Right ventricle myocardium inferior (tissue), 1 donor: ENCODE results near the gene KLHL22. TPM values are rescaled to one million over a fixed set of nuclear protein-coding genes. Genes with fewer than 3 reads are reported as not detected.
"Not testable (repeated sequence)": the region's sequence is repeated elsewhere in the genome, so short reads cannot be mapped to it uniquely, and the experiment has no call there.

ENCODE experiments used
- ATAC-seq: fragments of 200-7000 bp; cut with Tn5 transposase; one replicate; pipeline ENCODE4 v1.9.1; 2020; ENCODE audit warnings: mild to moderate bottlenecking, moderate library complexity
- DNase-seq: peaks from one replicate; pipeline ENCODE4 v3.0.0; 2021; ENCODE audit errors: missing footprints
- intact Hi-C: fragments of 100-400 bp; cut with DNase I; formaldehyde crosslinking; loops from one replicate; pipeline ENCODE4 v1.11.0; 2022
- total RNA-seq: library from RNA; stranded (reverse); fragmentation: NEBNext Ultra II Directional; extraction: Animal tissue kit (Norgen Biotek cat#: 25700); gene quantifications from one replicate; pipeline ENCODE4 v1.2.1, GENCODE V29; 2021
- donor health status: DM: no; HTN: yes; CAD: no; lungs with severe emphysema.

The KLHL22 gene
- total RNA-seq, 1 donor from 2014 or later = 12.4 TPM

- ATAC-seq, DNase-seq: not testable (repeated sequence)
These were observed 12.5 kb downstream of the KLHL22 start for GRCh38 chr22:20483143-20483506.

GRCh38 chr22:20479612-20480196 is 15.9 kb downstream of the KLHL22 start:
- ATAC-seq = no peak
- intact Hi-C loops = no loop called here
- no peak for DNase-seq

More at GRCh38 chr22:20483143-20483506, 12.5 kb downstream of the KLHL22 start:
- intact Hi-C loops = not testable (repeated sequence)

GRCh38 chr22:20478059-20478458 is 17.5 kb downstream of the KLHL22 start:
- DNase-seq, intact Hi-C loops, ATAC-seq: not testable (repeated sequence)

GRCh38 chr22:20475569-20475968 is 20.0 kb downstream of the KLHL22 start:
- DNase-seq, intact Hi-C loops, ATAC-seq: not testable (repeated sequence)

- ATAC-seq = no peak
- no peak for DNase-seq
- intact Hi-C loops = no loop called here
These were observed 20.5 kb downstream of the KLHL22 start for GRCh38 chr22:20475115-20475436.

GRCh38 chr22:20472629-20473442 is 22.8 kb downstream of the KLHL22 start:
- DNase-seq (no peak), ATAC-seq (no peak)
- intact Hi-C loops = no loop called here

GRCh38 chr22:20471126-20471833 is 24.3 kb downstream of the KLHL22 start:
- intact Hi-C loops = no loop called here
- DNase-seq = no peak
- ATAC-seq = no peak

GRCh38 chr22:20470525-20470924 is 25.1 kb downstream of the KLHL22 start:
- not testable (repeated sequence) for DNase-seq

GRCh38 chr22:20469110-20469868 is 26.3 kb downstream of the KLHL22 start:
- DNase-seq = no peak
- intact Hi-C loops = no loop called here
- no peak for ATAC-seq

More at GRCh38 chr22:20470525-20470924, 25.1 kb downstream of the KLHL22 start:
- ATAC-seq, intact Hi-C loops: not testable (repeated sequence)

- intact Hi-C loops = no loop called here
- DNase-seq (no peak), ATAC-seq (no peak)
These were observed 28.8 kb downstream of the KLHL22 start for GRCh38 chr22:20466659-20467379.

GRCh38 chr22:20465759-20466077 is 29.9 kb downstream of the KLHL22 start:
- DNase-seq (no peak), ATAC-seq (no peak)
- intact Hi-C loops = no loop called here

- ATAC-seq (no peak), DNase-seq (no peak)
- intact Hi-C loops = no loop called here
These were observed 30.5 kb downstream of the KLHL22 start for GRCh38 chr22:20464912-20465758.

- ATAC-seq = no peak
- intact Hi-C loops = no loop called here
- no peak for DNase-seq
These were observed 31.4 kb downstream of the KLHL22 start for GRCh38 chr22:20464096-20464614.

- DNase-seq = no peak
- intact Hi-C loops = no loop called here
- peak; percentile 17 for ATAC-seq
These were observed 32.1 kb downstream of the KLHL22 start for GRCh38 chr22:20463324-20464095.

- no peak for ATAC-seq
- intact Hi-C loops = loop anchor here (5.0 to 10.0 kb wide), 2 partner anchors 37 to 65 kb away; partner anchors contain the start of genes KLHL22 and ZNF74
- DNase-seq = peak; percentile 1
These were observed 35.7 kb downstream of the KLHL22 start for GRCh38 chr22:20459862-20460261.

- peak; percentile 9 for DNase-seq
- intact Hi-C loops = loop anchor here (5.0 to 10.0 kb wide), 2 partner anchors 38 to 64 kb away; partner anchors contain the start of genes KLHL22 and ZNF74
These were observed 36.4 kb downstream of the KLHL22 start for GRCh38 chr22:20459152-20459542.

More at GRCh38 chr22:20459152-20459542, 36.4 kb downstream of the KLHL22 start:
- ATAC-seq = no peak
